NCI-H2029 treated with DMSO at 0.1 percent for 48 hours (cell line): ENCODE data around the gene RBMXL3.

Experiments used
- DNase-seq: peaks from one replicate; lab custom pipeline; 2025; lab: John Stamatoyannopoulos, UW

Gene RBMXL3

GRCh38 chrX:115233497-115234455, 44.6 kb downstream of the RBMXL3 start, which contains the start of gene LRCH2:
Gene LRCH2 (minus strand): TSS chrX:115234096. CDS start chrX:115234041, 55 bp downstream.
- DNase-seq, result no peak

DNA sequence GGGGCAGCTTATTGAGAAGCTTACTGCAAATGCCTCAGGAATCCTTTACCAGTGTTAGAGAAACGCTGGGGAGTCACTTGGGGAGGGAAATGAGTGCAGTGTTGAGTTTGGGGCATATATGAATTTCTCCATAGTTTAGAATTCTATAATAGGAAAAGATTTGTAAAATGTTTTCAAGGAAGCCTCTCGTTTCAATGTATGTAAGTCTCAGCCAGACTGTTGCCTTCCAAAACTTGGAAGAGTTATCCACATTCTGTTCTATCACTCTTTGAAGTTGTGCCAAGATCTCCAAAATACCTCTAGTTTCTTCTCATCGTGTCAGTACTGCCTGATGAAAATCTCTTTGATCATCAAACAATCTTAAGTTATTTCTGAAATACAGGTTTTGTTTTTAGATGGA, 45.3 kb downstream of the RBMXL3 start:
- no peak for DNase-seq

GRCh38 chrX:115236560-115236959, 47.4 kb downstream of the RBMXL3 start:
- no peak for DNase-seq

DNA sequence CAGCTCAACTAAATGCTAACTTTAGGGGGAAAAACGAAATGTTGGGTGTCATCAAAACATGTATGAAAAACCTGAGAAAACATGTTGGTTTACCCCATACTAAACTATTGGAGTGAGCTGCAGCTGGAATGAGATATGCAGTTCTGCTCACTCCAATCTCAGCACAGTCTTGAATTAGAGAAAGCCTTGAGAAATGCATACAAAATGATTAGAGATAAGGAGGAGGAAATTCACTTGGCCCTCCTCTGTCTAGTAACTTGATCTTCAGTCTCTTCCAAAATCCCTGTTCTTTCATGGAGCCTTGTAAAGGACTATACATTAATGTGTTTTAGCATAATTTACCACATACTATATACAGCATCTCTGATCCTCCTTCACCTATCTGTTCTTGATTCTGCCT, 47.8 kb downstream of the RBMXL3 start:
- DNase-seq, result no peak
